Fibroblast of pulmonary artery (primary cell): Measurements from ENCODE around the gene VGLL4.

Source experiments
- DNase-seq: peaks from one replicate; pipeline ENCODE4 v3.0.0-alpha.2; 2010; ENCODE audit warnings: low read depth
- H3K4me3 ChIP-seq: replicated peaks from 2 replicates; pipeline ENCODE4 v1.5.1; 2011; ENCODE audit warnings: low read depth, mild to moderate bottlenecking, control low read depth, low read length, moderate library complexity
- TF ChIP-seq, protein P1 (sequence below): IDR thresholded peaks from 2 replicates; pipeline ENCODE4 v1.5.1; 2011; ENCODE audit warnings: mild to moderate bottlenecking, control low read depth, low read length, inconsistent platforms; ENCODE audit errors: missing control alignments

Gene VGLL4

GRCh38 chr3:11510356-11510755, 133.4 kb downstream of the VGLL4 start:
- TF ChIP-seq, protein P1, sequence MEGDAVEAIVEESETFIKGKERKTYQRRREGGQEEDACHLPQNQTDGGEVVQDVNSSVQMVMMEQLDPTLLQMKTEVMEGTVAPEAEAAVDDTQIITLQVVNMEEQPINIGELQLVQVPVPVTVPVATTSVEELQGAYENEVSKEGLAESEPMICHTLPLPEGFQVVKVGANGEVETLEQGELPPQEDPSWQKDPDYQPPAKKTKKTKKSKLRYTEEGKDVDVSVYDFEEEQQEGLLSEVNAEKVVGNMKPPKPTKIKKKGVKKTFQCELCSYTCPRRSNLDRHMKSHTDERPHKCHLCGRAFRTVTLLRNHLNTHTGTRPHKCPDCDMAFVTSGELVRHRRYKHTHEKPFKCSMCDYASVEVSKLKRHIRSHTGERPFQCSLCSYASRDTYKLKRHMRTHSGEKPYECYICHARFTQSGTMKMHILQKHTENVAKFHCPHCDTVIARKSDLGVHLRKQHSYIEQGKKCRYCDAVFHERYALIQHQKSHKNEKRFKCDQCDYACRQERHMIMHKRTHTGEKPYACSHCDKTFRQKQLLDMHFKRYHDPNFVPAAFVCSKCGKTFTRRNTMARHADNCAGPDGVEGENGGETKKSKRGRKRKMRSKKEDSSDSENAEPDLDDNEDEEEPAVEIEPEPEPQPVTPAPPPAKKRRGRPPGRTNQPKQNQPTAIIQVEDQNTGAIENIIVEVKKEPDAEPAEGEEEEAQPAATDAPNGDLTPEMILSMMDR, result no peak
- DNase-seq, result no peak
- no peak overlapping the region for H3K4me3 ChIP-seq

DNA sequence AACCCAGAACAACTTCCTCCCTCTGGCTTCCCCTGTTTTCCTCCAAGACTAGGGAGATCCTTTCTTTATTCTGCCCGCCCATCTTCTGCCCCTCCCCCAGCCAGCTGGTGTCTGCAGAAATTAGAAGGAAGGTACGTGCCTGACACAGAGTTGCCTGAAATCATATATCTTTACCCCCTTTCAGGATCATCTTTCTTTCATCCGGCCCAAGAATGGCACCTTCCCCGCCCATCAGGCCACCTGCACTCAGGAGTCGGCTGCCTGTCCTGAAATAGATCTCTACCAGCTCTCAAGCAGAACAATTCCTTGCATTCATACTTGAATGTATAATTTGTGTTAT, 133.7 kb downstream of the VGLL4 start:
- TF ChIP-seq, protein P1, result no peak
- H3K4me3 ChIP-seq, result no peak overlapping the region
- no peak for DNase-seq

- H3K4me3 ChIP-seq, result no peak overlapping the region
- peak; percentile 90 for DNase-seq
- TF ChIP-seq, protein P1, result peak; percentile 15
These were observed 134.3 kb downstream of the VGLL4 start for GRCh38 chr3:11509173-11510000.

DNA sequence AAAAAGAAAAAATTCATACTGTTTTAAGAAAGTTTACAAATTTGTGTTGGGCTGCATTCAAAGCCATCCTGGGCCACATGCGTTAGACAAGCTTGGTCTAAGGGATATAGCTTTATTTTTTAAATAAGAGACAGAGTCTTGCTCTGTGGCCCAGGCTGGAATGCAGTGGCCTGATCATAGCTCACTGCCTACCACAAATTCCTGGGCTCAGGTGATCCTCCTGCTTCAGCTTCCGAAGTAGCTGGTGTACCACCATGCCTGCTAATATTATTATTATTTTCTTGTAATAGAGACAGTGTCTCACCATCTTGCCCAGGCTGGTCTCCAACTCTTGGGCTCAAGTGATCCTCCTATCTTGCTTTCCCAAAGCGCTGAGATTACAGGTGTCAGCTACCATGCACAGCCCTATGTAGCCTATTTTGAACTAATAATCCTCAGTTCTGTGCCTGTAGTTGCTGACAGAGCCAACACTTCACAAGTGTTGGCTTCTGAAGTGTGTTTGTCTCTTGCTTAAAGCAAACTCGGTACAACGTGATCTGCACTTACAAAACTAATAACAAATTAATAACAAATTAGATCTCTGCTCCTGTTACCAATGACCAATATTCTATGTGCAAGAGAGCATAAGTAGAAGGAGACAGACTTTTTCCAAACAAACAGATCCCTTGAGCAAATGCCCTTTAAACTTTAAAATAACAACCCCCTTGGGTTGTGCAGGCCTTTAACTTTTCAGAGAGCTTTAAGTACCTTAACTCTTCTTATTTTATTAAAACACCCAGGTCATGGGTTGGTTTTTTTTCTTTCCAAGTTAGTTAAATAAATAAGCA, 135.2 kb downstream of the VGLL4 start:
- TF ChIP-seq, protein P1, result no peak
- no peak for DNase-seq
- H3K4me3 ChIP-seq, result no peak overlapping the region

- TF ChIP-seq, protein P1, result no peak
- H3K4me3 ChIP-seq, result no peak overlapping the region
- DNase-seq, result no peak
These were observed 136.0 kb downstream of the VGLL4 start for GRCh38 chr3:11507719-11508118.
